GM12801 (cell line): ENCODE results near the gene USP11.

Experiments
- TF ChIP-seq, protein P1 (sequence below): IDR thresholded peaks from one replicate; pipeline ENCODE4 v1.5.1; 2011; ENCODE audit warnings: control low read depth; ENCODE audit not compliant: insufficient read length; ENCODE audit errors: extremely low read depth

Gene USP11

DNA sequence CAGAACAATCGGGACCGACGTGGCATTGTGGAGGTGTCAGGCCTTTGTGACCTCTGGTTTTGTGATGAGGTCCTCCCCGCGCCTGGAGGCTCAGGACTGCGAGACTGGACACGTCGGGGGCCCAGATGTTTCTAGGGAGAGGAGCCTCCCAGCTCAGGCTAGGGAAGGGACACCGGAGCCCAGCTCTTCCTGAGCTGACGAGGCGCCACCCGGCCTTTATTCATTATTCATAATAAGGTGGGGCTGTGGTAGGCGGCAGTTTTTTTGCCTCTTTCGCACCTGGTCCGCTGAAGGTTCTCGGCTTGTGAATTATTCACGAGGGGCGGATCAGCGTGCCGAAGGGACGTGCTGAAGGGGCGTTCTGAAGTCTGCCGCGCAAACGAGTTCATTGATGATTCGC lies 41.5 kb upstream of the USP11 start:
- TF ChIP-seq, protein P1, sequence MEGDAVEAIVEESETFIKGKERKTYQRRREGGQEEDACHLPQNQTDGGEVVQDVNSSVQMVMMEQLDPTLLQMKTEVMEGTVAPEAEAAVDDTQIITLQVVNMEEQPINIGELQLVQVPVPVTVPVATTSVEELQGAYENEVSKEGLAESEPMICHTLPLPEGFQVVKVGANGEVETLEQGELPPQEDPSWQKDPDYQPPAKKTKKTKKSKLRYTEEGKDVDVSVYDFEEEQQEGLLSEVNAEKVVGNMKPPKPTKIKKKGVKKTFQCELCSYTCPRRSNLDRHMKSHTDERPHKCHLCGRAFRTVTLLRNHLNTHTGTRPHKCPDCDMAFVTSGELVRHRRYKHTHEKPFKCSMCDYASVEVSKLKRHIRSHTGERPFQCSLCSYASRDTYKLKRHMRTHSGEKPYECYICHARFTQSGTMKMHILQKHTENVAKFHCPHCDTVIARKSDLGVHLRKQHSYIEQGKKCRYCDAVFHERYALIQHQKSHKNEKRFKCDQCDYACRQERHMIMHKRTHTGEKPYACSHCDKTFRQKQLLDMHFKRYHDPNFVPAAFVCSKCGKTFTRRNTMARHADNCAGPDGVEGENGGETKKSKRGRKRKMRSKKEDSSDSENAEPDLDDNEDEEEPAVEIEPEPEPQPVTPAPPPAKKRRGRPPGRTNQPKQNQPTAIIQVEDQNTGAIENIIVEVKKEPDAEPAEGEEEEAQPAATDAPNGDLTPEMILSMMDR: no peak

DNA sequence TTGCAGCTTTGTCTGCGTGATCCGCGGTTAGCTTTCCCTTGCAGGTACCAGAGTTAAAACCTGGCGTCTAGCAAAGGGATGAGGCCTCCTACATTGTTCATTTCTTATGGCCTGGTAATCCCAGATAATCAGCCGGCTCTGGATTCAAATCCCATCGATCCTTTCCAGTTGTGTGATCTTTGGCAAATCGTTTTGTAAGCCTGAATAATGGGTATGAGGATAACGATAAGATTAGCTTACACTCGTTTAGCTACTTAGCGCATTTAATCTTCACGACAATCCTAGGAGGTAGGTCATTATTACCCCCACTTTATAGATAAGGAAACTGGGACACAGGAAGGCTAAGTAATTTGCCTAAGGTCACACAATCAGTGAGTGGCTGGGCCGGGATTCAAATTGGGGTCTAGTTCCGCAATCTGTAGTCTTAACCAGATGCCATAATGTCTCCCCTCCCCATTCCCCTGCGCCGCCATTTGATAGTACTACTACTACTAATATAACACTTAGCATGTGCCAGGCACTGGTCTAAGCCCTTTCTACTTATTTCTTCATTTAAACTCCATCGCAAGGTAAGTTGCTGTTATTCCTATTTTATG lies 40.9 kb upstream of the USP11 start:
- TF ChIP-seq, protein P1: no peak

DNA sequence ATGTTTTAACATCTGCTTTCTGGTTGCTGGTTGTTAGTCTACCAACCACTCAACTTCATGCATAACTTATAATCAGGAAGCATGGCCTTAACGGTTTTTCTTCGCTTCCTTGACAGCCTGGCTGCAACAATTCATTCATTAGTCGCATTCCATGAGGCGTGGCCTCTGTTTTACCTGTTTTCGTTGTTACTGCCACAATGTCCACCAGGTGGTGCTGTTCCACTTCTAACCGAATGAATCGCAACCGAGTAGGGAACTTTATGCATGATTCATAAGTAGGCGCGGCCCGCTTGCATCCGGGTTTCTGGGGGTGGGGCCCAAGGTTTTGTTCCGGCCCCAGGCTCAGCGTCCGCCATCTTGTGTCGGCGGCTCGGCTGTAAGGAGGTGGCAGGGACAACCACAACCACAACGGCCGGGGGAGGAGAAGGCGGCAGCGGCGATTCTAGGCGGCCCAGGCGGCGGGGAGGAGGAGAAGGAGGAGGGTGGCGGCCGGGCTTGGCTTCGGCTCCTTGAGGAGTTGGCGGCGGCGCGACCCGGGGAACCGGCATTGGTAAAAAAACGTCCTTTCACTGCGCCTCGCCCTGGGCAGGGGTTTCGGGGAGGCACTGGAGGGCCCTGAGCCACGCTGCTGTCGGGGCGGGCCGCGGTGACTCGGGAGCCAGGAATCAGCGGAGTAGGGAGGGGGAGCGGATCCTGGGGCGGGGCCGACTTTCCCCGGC lies 39.2 kb upstream of the USP11 start, which contains the start of gene UBA1:
UBA1 (plus strand) TSS at position 355 of the 719 bp plus-strand sequence. CDS start 4,974 bp downstream, outside the sequence.
- TF ChIP-seq, protein P1: no peak

DNA sequence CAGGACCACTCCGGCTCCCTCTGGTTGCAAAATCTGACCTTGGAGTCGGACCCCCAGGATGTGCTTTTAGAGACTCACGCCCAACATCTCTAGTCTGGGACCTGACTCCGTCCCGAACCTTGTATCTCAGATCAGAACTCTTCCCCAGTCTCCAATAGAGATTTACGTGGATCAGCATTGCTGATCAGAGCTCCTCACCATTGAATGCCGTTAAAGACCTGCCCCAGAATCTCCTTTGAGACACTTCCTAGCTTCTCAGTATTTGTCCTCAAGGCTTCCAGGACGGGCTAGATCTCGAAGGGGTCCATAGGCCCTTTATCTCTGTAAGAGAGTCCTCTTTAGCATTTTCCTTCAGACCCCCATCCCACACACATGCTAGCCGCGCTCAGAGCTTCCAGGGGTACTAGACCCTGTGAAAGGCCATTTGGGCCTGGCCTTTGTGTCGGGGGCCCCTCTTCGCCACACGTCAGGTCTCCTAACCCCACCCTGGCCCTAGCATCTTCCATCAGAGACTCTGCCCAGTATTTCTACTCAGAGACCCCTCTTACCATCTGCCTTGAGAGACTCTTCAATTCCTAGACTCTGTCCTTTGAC lies 38.5 kb upstream of the USP11 start:
- TF ChIP-seq, protein P1: no peak

DNA sequence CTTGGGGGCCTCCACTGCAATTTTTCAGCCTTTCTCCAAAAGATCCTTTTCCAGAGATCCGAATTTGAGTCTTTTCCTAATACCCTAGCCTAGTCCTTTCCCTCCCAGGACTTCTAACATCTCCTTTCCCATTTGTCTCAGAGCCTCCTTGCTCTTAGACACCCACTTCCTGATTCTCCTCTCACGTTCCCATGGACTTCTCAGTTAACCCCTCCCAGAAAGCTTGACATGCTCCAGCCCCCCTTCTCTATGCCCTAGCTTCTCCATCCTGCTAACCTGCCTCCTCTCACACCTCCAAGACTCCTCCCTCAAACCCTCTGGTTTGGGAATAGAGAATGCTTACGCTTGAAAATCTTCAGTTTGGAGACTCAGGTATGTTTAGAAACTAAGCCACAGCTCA lies 36.7 kb upstream of the USP11 start:
- TF ChIP-seq, protein P1: no peak

DNA sequence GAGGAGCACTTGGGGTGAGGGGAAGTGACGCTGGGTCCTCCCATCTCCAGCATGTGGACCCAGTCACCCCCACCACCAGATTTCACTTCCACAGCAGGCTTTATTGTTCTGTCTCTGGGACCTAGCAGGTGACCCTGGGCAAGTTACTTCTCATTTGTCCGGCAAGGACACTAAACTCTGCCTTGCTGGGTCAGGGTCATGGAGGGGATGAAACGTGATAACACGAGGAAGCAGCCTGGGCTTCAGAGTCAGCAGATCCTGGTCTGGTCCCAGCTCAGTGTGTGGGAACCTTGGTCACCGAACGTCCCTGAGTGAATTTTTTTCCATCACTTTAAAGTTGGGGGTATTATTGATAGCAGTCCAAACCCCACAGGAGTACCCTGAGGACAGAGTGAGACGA lies 35.3 kb upstream of the USP11 start:
- TF ChIP-seq, protein P1: no peak

DNA sequence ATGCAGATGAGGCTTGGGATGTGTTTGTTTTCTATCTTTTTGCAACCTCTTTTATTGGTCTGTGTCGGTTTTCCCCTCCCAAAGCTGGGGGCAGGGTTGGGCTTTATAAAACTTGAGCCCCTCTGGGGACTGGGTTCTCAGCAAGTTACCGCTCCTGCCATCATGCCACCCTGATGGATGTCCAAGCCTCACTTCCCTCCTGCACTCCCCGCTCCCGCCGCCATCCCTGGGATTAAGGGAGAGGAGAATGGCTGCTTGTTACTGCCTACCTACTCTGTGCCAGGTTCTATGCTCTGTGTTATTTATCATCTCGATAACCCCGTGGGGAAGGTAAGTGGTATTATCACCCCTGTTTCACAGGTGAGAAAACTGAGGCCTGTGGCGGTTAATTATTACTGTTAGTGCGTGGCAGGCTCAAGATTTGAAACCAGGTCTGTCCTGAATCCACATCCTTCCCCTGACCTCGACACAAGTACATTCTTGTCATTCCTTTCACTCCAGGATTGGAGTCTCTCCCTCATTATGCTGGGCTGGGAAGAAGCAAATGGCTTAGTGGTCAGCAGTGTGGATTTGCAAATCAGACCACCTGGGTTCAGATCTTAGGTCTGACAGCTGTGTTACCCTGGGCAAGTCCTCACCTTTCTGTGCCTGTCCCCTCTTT lies 34.7 kb upstream of the USP11 start:
- TF ChIP-seq, protein P1: no peak
